DMS153 (cell line): ENCODE data around the gene KCNK18.

Experiments
- DNase-seq: peaks from one replicate; lab custom pipeline; 2025; lab: John Stamatoyannopoulos, UW

The KCNK18 gene

DNA sequence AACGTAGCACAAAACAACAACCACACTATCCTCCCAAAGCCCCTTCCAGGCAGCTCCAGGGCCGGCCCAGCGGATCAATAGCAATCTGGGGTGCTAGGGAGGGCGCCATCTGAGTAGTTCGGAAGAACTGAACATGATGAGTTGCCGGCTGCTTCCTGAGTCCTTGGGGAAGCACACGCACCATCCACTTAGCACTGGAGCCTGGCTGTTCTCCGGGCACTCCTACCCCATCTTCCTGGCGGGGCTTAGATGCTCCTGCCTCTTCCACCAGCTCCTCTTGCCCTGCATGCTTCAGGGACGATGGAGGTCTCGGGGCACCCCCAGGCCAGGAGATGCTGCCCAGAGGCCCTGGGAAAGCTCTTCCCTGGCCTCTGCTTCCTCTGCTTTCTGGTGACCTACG is at the start of gene KCNK18:
KCNK18 (plus strand) TSS at position 301 of the 400 bp plus-strand sequence; CDS start at position 301, 0 bp downstream.
- no peak for DNase-seq

DNA sequence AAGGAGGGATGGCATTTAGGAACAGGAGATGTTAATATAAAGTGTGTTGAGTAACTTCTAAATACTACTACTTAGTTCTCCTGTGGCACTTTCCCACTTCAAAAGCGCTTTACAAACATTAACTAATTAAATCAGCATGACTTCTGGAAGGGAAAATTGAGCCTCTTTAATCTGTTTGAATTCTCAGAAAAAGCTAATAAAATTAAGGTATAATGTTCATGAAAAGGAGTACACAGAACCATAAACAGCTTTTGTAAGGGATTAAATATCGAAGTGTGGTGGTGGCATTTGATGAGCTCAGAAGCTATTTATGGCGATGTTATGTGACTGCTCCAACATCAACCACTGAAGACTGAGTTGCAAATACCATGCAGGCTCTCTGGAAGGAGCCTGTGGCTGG is 49.0 kb upstream of the KCNK18 start:
- DNase-seq: no peak

DNA sequence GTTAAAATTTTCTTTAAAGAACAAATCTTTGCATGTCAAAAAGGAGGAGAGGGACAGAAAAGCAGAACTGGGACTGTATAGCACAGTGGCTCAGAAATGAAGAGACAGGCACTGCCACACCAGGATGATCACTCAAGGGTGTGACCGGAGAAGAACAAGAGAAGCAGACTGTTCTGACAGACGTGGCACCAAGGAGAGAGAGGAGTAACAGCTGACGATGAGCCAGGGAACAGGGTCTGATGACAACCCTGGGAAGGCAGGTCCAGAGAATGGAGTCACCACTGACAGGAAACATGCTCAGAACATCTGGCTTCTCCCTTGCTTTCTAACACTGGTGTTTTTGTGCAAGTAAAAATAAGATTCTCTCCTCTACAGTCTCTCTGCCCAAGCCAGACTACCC is 44.6 kb upstream of the KCNK18 start:
- DNase-seq: no peak

DNA sequence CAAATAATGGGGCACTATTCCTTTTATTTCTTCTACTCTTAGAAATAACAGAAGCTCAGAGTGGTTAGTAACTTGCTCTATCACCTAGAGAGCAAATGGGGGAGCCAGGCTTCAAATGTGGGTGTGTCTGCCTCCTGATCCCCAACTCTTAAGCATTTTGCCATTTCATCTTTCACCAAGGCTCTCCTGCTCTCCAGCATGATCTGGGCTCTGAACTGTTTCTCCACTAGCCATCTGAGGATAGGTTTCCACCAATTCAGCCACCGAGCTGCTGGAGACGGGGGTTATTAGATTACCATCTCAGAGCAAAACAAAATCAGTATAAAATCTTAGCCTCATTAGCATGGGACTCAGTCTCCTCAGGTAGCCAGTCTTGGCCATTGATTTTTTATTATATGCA is 39.0 kb upstream of the KCNK18 start:
- no peak for DNase-seq

DNA sequence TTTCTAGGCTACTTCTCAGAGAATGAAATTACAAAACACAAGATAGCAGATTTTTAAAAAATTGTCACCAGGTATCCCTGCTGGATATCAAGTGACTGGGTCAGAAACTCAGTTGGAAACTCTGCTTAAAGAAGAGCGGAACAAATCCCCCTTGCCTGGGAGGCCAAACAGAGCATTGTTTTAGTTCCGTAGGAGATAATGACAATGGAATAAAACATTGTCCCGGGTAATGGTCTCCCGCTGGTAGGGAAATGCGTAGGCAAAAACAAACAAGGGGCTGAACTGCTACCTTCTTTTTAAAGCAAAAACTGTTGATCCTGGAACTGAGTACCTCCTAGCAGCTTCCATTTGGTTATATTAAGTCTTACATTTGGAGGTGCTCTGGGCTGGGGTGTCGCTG is 37.9 kb upstream of the KCNK18 start:
- no peak for DNase-seq

DNA sequence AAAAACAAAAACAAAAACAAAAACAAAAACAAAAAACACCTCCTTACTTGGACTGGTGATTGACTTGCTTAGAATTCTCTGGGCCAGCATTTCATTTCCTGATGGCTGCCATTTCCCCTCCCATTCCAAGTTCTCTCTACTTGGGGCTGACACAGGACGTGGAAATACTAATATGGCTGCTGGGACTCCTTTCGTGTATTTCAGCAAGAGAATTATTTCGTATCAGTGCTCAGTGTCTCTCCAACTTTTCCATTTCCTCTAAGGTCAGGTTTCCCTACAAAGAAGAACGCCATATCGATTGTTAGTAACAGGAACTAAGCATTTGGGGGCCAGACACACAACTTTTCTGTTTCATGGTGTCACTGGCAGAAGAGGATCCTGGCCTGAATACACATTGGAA is 36.7 kb upstream of the KCNK18 start:
- DNase-seq: no peak

DNA sequence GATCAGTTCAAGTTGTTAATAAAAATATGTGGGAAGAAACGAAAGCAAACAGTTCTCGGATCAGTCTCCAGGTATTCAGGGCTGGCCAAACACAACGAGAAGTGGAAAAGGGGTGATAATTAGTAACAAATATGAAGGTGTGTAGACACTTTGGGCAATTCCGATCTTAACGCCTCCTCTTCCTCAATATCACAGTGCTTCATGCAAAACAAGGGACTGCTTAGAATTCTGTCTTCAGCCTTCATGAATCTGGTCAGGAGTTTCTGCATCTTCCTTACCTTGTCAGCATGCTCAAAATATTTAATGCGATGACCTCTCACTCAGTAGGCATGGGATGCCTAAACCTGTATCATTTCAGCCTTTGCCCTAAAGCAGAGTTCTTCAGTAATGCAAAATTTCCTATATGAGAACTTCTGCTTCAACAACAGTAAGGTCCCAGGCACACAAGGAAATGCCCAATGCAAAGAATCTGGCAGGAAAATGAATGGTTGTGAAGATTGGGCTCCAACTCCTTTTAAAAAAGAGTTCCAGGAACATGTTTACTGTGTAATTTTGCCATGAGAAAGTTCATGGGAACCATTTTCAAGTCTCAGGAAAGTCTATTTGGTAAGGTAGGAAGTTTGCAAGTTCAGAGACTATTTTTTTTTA is 35.8 kb upstream of the KCNK18 start:
- DNase-seq: no peak

DNA sequence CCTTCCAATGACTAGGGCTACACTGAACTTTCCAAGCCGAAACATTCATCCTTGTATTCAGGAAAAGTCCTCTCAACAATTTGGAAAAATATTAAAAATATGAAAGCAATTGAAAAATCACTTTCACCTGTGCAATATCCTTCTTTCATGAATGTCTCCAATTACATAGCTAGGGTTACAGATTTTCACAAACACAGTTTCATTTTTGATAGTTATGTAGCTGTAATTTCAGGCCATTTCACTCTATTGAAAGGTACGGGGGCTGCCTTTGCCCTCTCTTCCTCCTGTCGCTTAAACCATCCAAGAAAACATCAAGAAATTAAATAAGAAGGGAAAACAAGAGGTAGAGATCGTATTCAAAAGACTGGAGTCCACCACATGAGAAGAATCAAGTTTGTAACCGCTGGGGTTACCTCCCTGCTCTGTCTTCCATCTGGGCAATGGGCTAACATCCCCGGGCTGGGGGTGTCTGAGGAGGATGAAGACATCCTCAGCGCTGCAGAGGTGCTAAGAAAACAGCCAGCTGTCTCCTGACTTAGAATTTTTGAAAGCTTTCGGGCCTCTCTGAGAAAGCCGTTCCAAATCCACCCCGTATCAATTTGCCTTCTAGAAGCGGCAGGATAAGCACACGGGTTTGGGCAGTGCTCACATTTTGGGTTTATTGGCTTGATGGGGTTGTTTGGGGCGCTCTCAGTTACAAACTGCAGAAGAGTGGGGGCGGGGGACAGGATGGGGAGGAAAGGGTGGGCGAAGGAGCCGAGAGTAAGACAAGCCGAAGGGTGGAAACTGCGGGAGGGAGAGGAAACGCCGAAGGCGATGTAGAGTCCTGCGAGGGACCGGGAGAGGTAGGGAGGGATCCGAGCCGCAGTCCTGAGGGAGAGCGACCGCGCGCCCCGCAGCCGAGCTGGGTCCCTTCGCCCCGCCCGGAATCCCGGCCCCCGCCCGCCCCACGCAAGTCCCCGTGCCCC is 34.9 kb upstream of the KCNK18 start:
- no peak for DNase-seq

DNA sequence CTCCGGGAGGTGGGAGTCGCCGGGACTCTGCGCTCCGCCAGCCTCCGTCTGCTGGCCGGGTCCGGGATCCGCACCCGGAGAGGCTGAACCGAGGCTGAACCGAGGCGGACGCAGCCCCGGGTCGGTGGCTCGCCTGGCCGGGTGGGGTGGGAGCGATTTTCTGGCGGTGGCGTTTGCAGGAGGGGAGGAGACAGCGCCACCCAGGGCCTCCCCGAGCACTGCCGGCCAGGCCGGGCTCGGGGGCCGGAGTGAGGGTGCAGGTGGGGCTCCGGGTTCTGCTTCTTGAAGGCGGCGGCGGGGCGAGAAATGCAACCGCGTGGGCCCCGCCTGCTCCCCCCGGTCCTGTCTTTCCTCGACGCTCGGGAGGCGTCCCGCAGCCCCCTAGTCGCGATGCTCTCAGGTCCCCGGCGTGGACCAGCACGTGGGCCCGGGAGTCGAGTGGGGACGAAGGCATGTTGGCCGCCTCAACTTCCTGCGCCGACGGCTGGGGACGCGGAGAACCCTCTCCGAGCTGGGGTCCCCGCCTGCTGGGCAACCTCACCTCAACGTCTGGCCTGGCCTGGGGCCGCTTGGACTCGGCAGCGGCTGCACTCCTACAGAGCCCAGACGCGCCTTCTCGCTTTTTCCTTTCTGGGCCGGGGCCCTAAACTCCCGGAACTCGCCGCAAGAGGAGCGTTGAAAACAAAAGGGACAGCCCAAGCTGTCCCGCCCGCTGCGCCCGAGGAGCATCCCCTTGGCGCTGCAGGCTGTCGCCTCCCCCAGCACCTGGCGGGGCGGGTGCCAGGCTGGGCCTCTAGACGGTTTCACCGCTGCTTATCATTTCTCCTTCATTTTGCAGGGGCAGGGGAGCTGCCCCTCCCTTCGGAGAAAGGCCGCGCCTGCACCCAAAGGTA is 34.0 kb upstream of the KCNK18 start:
- no peak for DNase-seq

DNA sequence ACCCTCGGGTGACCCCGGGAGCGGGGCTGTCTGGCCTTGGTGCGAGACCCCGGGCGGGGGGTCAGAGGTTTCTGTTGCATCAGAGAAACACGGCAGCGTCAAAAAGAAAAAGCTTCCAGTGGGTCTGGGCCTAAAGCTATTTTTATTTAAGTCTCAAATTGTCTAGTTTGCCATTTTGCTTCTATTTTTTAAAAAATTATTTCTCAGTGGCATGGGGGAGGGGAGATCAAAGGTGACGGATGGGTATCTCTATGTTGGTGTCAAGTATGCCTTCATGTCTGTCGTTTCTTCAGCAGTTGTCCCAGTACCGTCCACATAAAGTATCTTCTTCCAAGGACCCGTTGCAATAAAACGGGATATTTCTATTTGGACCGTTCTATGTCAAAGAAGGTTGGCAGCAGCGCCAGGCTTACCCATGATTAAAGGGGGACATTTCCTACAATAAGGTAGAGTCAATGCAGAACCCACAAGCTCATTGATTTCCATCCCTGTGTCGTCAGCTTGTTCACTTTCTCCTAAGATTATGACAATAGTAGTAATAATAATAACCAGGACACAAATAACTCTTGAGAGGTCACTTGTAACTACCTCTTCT is 33.2 kb upstream of the KCNK18 start:
- no peak for DNase-seq

DNA sequence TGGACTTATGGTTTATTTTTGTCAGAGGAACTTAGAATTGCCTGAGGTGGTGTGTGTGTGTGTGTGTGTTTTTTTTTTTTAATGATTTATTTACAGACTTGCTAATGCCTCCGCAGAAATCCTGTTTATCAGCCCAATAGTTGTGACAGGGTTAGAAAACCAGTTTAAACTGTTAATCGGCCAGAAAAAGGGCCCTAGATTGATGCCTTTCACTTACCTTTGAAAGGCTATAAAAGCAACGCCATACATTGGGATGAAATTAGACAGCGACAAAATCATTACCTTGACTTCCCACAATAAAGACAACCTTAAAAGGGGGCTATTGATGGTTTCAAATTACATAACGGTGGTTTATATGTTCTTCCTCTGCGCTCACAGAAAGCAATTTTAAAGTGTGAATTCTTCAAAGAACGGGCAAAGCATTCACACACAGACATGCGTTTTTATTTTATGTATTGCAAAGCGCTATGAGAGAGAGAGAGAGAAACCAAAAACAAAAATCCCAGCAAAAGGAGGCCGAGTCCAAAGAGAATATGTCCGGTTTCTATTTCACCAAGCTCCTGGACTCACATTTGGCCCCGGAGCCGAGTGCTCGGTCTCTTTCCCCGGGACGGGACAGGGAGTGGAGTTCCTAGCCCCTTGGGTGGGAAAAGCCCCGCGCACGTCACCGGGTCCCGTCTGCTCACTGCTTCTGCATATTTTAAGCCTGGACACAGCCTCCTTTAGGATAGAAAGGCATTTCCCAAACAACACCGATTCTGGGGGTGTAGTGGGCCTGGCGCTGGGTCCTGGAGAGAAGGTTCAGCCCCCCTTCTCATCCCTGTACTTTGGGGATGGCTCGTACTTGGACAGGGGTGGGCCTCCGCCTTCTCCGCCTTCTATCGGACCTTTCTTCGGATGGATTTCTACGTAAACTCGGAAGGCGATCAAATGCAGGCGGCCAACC is 32.4 kb upstream of the KCNK18 start:
- DNase-seq: no peak

DNA sequence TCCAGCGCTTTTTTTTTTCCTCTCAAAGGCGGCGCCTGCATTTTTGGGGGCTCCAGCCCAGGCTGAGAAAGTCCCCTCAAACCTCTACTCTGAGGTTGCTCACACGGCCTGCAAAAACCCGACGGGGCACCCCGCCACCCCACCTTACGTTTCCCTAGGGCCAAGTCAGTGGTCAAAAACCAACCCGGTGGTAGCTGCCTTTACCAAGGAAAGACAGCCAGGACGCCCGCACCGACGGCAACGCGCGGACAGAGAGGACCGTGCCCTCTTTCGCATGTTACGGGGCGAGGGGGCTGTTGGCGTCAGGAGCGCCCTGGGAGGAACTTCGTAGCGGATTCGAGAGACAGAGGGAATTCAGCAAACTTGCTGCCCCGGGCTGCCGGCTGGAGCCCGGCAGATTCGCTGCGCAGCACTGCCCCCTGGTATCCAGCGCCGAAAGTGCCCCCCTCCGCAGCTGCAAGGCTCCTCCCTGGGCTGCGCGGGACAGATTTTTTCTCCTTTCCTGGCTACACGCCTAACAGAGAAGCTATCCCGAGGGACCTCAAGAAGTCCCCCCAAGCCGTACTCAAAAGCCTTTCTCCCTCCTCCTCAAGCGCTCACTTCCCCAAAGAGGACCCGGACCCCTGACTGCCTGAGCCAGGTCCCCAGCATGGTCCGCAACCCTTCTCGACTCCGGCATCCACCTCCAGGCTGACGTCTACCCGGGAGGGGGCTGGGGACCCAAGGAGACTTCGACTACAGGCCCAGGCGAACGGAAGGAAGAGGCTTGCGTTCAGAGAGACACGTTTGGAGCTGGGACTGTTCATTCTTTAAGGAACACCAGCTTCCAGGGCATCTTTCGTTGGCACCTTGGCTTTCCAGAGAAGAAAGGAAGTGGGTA is 31.5 kb upstream of the KCNK18 start:
- peak; percentile 30 for DNase-seq

DNA sequence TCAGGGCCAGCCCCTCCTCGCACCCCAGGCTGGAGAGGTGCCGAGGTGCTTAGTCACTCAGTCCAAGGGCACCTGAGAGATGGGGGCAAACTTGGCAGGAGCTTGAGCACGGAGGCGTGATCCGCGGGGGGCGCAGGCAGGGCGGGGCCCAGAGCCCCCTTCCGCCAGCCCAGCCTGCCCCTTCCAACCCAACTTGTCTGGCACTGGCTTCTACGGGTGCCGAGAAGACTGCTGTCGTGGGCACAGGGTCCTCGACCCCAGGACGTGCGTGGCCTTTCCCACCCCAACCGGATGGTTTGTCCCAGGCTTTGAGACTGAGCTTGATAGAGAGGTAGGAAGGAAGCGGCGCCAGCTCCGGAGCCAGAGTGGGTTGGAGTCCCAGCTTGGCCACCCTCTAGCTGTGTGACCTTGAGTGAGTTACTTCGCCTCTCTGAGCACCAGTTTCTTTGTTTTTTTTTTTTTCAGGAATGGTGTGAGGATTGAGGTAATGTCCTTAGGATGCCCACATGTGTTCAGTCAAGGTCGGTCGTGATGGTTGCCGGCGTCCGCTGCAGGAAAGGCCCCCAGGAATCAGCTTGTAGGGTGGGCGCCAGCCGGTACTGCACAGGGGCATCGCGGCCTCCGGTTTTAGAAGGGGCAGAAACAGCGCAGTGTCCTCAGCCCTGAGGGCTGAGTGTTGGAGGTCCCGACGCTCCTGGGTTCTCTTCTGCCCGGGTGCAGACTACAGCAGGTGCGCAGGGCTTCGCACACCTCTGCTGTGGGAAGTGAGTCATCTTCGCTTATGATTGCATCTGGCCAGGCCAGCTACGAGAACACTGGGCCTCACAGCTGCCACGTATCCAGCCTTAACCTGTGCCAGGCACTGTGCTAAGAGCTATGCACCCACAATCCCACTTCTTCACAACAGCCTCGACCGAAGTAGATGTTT is 30.6 kb upstream of the KCNK18 start:
- DNase-seq: no peak

DNA sequence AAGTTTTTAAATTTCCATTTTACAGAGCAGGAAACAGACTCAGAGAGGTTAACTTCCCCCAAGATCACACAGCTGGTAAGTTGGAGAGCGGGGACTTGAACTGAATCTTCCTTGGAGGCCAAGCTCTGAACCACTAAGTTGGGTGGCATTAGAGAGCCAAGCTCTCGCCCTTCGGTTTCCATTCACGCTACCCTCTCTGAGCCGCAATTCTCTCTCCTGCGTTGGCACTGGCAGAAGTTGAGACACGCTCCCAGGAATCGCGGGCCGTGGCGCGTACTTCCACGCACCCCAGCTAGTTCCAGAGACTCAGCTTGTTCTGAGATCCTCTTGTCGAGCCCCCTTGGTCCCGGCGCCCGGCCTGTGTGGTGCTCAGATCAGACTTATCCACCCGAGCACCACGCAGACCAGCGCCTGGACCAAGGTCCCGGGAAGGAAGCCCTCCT is 29.9 kb upstream of the KCNK18 start:
- no peak for DNase-seq

DNA sequence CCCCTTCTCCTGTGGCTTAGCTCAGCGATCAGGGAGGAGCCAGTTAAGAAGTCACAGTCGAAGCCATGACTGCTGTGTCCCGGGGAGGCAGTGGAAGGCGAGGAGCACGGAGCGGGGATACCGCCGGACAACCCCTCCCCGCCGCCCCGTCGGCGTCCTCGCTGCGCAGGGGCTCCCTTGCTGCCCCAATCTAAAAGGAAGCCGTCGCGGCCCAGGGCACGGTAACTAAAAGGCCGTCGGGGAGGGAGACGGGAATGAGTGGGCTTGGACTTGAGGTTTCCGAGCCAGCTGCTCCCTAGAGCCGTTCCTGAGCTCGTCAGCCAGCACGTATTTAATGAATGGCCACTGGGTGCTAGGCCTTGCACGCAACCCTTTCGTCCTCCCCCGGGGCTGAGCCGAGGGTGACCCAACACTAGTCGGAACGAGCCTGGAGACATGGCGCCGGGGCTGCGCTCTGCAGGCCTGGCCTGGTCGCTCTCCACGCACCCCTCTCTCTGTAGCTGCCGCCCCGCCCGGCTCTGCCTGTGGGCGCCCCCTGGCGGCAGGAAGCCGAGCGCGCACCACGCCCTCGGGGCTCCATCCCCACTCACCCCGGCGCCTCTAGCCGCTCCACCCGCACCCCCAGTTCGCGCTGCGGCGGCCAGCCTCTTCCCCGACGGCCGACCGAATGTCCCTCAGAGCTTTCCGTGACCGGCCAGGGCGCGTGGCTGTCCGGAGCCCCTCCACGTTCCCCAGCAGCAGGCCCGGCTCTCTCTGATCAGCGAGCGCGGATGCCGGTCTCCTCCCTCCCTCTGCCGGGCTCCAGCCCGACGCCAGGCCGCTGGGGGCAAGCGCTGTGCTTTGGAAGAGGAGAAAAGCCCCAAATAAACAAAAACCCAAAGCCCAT is 29.3 kb upstream of the KCNK18 start:
- no peak for DNase-seq

DNA sequence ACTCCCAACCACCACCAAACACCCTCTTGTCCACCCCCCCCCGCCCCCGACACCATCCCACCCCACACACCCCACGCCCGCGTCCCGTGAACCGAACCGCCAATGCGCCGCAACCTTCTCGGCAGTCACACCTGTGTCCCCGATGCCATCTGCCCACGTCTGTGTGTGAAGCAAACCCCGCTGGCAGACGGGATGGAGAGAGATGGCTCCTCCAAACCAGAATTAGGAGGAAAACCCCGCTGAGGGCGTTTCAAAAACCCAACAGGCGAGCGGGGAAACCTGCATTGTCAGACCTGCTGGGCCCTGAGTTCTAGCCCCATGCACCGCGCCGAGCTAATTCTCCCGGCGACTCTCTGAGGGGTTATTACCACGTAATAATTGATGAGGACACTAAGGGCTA is 28.6 kb upstream of the KCNK18 start:
- DNase-seq: no peak

DNA sequence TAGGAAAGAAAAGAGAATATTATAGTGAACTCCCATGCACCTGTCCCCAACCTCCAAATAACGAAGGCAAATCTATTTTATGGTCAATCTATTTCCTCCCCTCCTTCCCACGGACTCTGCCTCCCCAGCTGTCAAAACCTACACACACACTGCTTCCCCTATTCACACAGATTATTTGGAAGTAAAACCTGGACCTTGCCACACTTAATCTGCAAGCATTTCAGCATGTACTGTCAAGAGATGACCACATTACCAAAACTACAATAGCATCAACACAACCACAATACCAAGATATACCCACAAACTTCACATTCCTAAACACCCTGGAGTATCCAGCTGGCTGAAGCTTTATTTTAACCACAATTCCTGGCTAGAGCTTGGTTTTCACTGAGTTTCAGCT is 27.8 kb upstream of the KCNK18 start:
- DNase-seq: no peak

DNA sequence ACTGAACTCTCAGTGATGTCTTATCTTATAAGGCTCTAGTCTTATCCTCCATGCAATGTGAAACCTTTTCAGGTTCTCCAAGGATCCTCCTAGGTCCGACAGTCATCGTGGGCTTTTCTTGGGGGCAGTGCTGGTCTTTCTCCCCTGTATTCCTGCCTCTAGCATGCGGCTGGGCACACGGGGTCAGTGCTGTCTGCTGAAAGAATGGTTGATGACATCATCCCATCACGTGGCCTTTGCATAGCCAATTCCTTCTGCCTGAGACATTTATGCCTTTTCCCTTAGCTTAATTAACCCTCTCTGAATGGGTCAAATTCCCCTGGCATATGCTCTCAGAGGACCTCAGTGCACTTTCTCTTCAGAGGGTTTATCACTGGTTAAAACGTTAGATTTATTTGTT is 27.0 kb upstream of the KCNK18 start:
- DNase-seq: no peak
